Thymus (tissue), 11 donors: ENCODE measurements around the gene ST6GALNAC4. TPM values are rescaled to one million over a fixed set of nuclear protein-coding genes. Genes with fewer than 3 reads are reported as not detected.
A peak's percentile ranks its signal among the peaks of the same experiment; 100 is the strongest.

Experiments
- DNase-seq, 9 donors: peaks; one replicate each; pipeline ENCODE4 v3.0.0-alpha.2; 2013; ENCODE audit warnings: low spot score in 9 of 9, low read depth in 6 of 9, missing footprints in 1 of 9
- H3K27ac ChIP-seq, 2 donors: one replicate each; pipeline ENCODE4 v1.5.1; 2013; ENCODE audit warnings: control low read depth in 1 of 2, low read depth in 1 of 2, low read length in 1 of 2, mild to moderate bottlenecking in 1 of 2, moderate library complexity in 1 of 2
- H3K27me3 ChIP-seq, 2 donors: one replicate each; pipeline ENCODE4 v1.5.1; 2013; ENCODE audit warnings: low read length in 1 of 2; ENCODE audit not compliant: control insufficient read depth in 2 of 2, insufficient read depth in 1 of 2
- H3K36me3 ChIP-seq, 2 donors: one replicate each; pipeline ENCODE4 v1.5.1; 2013; ENCODE audit warnings: low read length in 1 of 2, mild to moderate bottlenecking in 1 of 2, moderate library complexity in 1 of 2; ENCODE audit not compliant: control insufficient read depth in 2 of 2, insufficient read depth in 2 of 2
- H3K4me1 ChIP-seq, 2 donors: one replicate each; pipeline ENCODE4 v1.5.1; 2013; ENCODE audit warnings: low read length in 2 of 2; ENCODE audit not compliant: control insufficient read depth in 2 of 2, insufficient read depth in 2 of 2
- H3K4me3 ChIP-seq, 2 donors: one replicate each; pipeline ENCODE4 v1.5.1; 2013; ENCODE audit warnings: low read length in 2 of 2, control low read depth in 1 of 2, mild to moderate bottlenecking in 1 of 2
- H3K9me3 ChIP-seq, 2 donors: one replicate each; pipeline ENCODE4 v1.5.1; 2013; ENCODE audit warnings: low read length in 1 of 2, mild to moderate bottlenecking in 1 of 2; ENCODE audit not compliant: control insufficient read depth in 2 of 2, insufficient read depth in 1 of 2
- WGBS: extraction: QIAGEN DNeasy Blood & Tissue Kit; methylation state at CpG from one replicate; pipeline ENCODE4 v1.1.7; 2013; 5-methylcytosine and 5-hydroxymethylcytosine counted together
- polyA plus RNA-seq: library from polyadenylated mRNA; stranded (reverse); fragments of 200-250 nt; gene quantifications from one replicate; pipeline ENCODE4 v1.2.3, GENCODE V29; 2013
- total RNA-seq: library from RNA; stranded (reverse); fragments of 120-200 nt; gene quantifications from one replicate; pipeline ENCODE4 v1.2.4, GENCODE V29; 2013
- donor health status: healthy.

The ST6GALNAC4 gene
- total and polyA plus RNA-seq, 2 donors: 8.5 to 12.8 TPM

DNA sequence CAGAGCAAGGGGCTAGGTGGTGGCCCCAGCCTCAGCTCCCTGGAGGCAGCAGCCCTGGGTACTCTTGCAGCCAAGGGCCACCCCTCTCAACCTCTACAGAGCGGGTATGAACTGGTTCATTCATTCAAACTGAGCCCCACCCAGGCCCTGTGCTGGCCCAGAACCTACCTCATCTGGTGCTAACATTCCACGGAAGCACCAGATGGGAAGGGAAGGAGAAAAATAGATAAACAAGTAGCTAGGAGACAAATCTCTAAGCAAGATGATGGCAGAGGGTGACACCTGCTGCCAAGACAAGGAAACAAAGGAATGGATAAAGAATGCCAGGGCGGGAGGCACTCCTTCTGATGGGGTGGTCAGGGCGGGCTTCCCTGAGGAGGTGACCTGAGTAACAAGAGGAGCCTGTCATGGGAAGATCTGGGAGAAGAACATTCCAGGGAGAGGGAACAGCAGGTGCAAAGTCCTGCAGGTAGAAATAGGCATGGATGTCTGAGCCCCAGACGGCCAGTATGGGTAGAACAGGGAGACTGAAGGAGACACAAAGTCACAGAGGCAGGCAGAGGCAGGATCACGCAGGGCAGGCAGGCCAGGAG is 6.1 kb downstream of the ST6GALNAC4 start:
- Histone ChIP-seq H3K9me3 (peaks cover 0 to 3% of the 10 kb centered on the region in 2 donors), H3K4me3 (no peak overlapping the region), H3K36me3 (peaks cover 33 to 53% of the 10 kb centered on the region in 2 donors), H3K4me1 (peaks cover 33 to 67% of the 10 kb centered on the region in 2 donors), H3K27me3 (no peaks in the 10 kb centered on the region), H3K27ac (peak overlapping the region; percentile 66 to 91)
- peak in 1 of 9 donors; percentile 52 for DNase-seq
- WGBS: 93% methylated on average over 6 of the region's 6 CpGs

DNA sequence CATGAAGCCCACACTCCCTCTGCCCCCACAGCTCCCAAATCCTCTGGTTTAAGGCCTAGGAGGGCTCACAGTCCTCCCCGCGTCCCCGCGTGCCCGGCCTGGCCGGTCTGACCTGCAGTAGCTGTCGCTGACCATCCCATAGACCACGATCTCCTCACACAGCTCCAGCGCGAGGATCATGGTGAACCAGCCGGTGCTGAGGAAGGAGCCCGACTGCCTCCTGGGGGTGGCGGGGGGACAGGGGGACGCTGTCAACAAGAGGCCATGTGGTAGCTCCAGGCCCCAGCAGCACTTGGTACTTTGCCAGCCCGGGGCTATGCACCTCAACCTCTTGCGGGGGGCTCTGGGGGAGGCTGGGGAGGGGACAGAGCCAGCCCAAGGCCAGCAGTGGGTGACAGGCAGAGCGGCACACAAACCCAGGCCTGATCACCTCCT is 7.0 kb downstream of the ST6GALNAC4 start:
- WGBS: 96% methylated on average over 17 of the region's 17 CpGs
- Histone ChIP-seq H3K27me3 (no peaks in the 10 kb centered on the region), H3K9me3 (peaks cover 0 to 3% of the 10 kb centered on the region in 2 donors), H3K4me1 (peaks cover 35 to 67% of the 10 kb centered on the region in 2 donors), H3K27ac (no peak overlapping the region), H3K4me3 (no peak overlapping the region), H3K36me3 (peaks cover 33 to 49% of the 10 kb centered on the region in 2 donors)
- DNase-seq: no peak

GRCh38 chr9:127908660-127908926 is 8.2 kb downstream of the ST6GALNAC4 start:
- H3K27me3 ChIP-seq: no peaks in the 10 kb centered on the region
- no peak for DNase-seq
- 97% methylated on average over 10 of the region's 10 CpGs for WGBS
- no peak overlapping the region for H3K27ac ChIP-seq
- H3K4me3 ChIP-seq: no peak overlapping the region
- H3K9me3 ChIP-seq: no peaks in the 10 kb centered on the region
- H3K36me3 ChIP-seq: peaks cover 33 to 44% of the 10 kb centered on the region in 2 donors
- peaks cover 45 to 70% of the 10 kb centered on the region in 2 donors for H3K4me1 ChIP-seq

GRCh38 chr9:127907867-127908659 is 8.8 kb downstream of the ST6GALNAC4 start:
- Histone ChIP-seq H3K9me3 (no peaks in the 10 kb centered on the region), H3K4me3 (no peak overlapping the region), H3K27me3 (no peaks in the 10 kb centered on the region), H3K36me3 (peaks cover 33 to 41% of the 10 kb centered on the region in 2 donors), H3K27ac (no peak overlapping the region), H3K4me1 (peaks cover 50 to 73% of the 10 kb centered on the region in 2 donors)
- no peak for DNase-seq
- 95% methylated on average over 35 of the region's 35 CpGs for WGBS

DNA sequence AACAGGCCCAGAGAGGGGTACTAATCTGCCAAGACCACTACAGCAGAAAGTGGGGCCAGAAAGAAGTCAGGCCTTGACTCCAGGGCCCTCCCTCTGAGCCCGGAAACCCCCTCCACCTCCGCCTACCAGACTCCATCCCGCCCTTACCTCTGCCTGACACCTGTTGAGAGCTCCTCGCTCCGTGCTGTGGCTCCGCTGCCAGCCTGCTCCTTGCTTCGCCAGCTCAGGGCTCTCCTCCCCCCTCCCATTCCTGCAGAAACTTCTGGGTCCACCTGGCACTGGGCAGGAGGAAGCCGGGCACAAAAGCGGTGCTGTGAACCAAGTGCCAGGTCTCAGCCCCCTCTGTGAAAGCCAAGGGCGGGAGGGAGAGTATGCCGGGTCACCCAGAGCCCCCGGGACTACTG is 11.1 kb downstream of the ST6GALNAC4 start:
- peaks cover 41 to 52% of the 10 kb centered on the region in 2 donors for H3K4me1 ChIP-seq
- peak overlapping the region; percentile 96 for H3K27ac ChIP-seq
- whole genome bisulfite sequencing: 72% methylated on average over 12 of the region's 12 CpGs
- peak overlapping the region; percentile 25 to 27 for H3K4me3 ChIP-seq
- H3K27me3 ChIP-seq: no peaks in the 10 kb centered on the region
- H3K36me3 ChIP-seq: peaks cover 23 to 24% of the 10 kb centered on the region in 2 donors
- H3K9me3 ChIP-seq: no peaks in the 10 kb centered on the region
- DNase-seq: peak in 2 of 9 donors; percentile 34 to 60

- peak overlapping the region; percentile 25 to 27 for H3K4me3 ChIP-seq
- H3K36me3 ChIP-seq: peaks cover 17 to 22% of the 10 kb centered on the region in 2 donors
- WGBS: 27% methylated on average over 5 of the region's 5 CpGs
- peak in 2 of 9 donors; percentile 34 to 61 for DNase-seq
- H3K27me3 ChIP-seq: no peaks in the 10 kb centered on the region
- no peaks in the 10 kb centered on the region for H3K9me3 ChIP-seq
- peaks cover 40 to 46% of the 10 kb centered on the region in 2 donors for H3K4me1 ChIP-seq
- peak overlapping the region; percentile 96 for H3K27ac ChIP-seq
Measured at GRCh38 chr9:127905004-127905728, 11.7 kb downstream of the ST6GALNAC4 start.

DNA sequence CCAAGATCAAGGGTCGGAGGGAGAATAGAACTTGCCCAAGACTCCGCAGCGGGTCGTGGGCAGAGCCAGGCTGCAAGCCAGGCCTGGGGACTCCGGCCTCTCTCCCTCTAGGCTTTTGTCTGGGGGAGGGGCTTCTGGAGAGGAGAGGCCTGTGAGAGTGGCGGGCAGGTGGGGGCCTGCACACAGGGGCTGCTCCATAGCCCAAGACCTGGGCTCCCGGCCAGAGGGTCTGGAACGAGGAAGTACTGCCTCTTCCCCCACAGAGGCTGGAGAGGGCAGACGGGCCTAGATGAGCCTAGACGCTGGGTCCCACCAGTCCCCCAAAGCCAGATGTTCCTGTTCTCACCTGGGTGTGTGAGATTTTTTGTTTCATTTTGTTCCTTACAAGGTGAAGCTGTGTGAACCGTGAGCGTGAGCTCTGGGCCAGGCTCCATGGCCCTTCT is 12.3 kb downstream of the ST6GALNAC4 start:
- no peaks in the 10 kb centered on the region for H3K27me3 ChIP-seq
- H3K9me3 ChIP-seq: no peaks in the 10 kb centered on the region
- peak overlapping the region; percentile 22 to 27 for H3K4me3 ChIP-seq
- WGBS: 50% methylated on average over 12 of the region's 12 CpGs
- H3K4me1 ChIP-seq: peaks cover 40 to 50% of the 10 kb centered on the region in 2 donors
- peaks cover 12 to 16% of the 10 kb centered on the region in 2 donors for H3K36me3 ChIP-seq
- H3K27ac ChIP-seq: peak overlapping the region; percentile 96
- no peak for DNase-seq

DNA sequence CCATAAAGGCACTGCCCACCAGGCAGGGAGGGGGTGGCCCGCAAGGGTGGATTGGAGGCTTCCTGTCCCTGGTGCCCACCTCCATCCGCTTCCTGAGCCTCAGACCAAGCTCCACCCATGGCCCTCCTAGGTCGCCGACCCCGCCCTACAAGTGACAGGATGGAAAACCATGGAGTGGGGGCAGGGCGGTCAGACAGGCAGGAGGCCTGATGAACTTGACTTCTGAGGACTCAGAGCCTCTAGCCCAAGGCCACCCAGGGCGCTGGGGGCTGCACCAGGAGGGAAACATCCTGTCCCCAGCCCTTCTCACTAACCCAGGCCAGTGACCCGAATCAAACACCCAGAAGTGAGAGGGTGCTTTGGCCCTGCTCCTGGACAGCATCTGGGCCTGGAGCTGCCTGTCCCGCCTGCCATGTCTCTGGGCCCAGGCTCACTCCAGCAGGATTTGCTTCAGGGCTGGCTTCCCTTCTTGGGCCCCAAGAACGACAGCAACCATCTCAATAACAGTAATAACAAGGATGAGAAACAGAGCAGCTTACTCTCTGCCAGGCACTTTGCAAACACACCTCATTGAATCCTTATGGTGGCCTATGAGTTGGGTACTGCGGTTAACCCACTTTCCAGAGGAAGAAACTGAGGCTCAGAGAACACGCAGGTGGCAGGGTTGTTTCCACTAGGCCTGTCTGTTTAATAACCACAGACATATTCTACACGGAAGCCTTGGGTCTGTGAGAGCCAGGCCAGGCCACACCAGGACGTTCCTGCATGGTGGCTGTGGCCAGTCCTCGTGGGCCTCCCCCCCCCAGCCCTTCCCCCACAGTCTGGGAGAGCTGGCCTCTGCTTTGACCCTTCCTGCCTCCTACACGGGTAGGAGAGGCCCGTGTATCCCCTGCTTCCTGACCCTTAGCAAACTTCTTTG is 13.0 kb downstream of the ST6GALNAC4 start:
- WGBS: 53% methylated on average over 17 of the region's 17 CpGs
- Histone ChIP-seq H3K4me3 (no peak overlapping the region), H3K27me3 (peaks cover 0 to 4% of the 10 kb centered on the region in 2 donors), H3K27ac (peak overlapping the region; percentile 96), H3K36me3 (peaks cover 8 to 13% of the 10 kb centered on the region in 2 donors), H3K9me3 (no peaks in the 10 kb centered on the region), H3K4me1 (peaks cover 40 to 54% of the 10 kb centered on the region in 2 donors)
- DNase-seq: peak in 3 of 9 donors; percentile 54 to 78 (median 62)
